HG03575 (cell line): ENCODE data around the gene LIN52.

Source experiments
- ATAC-seq: cut with Tn5 transposase; IDR thresholded peaks from one replicate; pipeline ENCODE4 v1.9.1; 2021; ENCODE audit not compliant: unreplicated experiment, insufficient number of reproducible peaks, low FRiP score; ENCODE audit errors: extremely low read depth

LIN52 gene

GRCh38 chr14:74161526-74162158 is 76.9 kb downstream of the LIN52 start:
- ATAC-seq, result no peak

GRCh38 chr14:74169906-74170305 is 85.2 kb downstream of the LIN52 start:
- ATAC-seq, result no peak

DNA sequence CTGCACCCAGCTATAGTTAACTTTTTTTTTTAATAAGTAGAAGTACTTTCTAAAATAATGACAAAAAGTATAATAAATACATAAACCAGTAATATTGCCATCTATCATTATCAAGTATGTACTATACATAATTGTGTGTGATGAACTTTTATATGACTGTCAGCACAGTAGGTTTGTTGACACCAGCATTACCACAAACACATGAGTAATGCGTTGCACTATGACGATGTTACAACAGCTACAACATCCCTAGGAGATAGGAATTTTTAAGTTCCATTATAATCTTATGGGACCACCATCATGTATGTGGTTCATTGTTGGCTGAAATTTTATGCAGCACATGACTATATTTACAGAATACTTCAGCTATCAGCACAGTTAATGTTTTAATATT is 91.6 kb downstream of the LIN52 start:
- ATAC-seq, result no peak

GRCh38 chr14:74179856-74180255 is 95.1 kb downstream of the LIN52 start:
- ATAC-seq, result no peak

DNA sequence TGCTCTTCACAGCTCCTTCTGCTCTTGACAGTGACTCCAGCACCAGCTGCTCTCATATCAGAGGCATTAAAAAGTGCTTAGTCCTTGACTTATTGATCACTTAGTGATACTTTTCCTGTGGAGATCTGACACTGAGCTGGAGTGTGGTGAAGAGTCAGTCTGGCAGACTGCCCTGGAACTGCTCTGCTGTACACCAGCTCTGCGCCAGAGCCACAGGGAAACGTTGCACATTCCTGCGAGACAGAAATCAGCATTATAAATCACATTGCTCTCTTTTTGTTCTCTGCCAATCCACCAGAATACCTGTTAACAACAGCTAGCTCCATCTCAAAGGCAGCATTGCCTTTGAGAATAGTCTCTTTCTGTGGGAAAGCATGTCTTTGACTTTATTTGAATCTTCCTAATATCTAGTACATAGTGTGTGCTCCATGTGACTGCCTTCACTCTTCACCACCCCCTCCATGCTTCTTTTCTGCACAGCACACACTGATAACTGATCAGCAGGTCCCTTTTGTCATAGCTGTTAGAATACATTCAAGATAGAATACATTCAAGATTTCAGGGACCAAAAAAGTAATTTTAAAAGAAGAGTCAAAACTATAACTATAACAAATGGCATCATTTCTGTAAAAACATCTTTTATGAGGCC is 106.3 kb downstream of the LIN52 start:
- no peak for ATAC-seq

- ATAC-seq, result no peak
Measured at GRCh38 chr14:74194506-74195274, 109.9 kb downstream of the LIN52 start.

DNA sequence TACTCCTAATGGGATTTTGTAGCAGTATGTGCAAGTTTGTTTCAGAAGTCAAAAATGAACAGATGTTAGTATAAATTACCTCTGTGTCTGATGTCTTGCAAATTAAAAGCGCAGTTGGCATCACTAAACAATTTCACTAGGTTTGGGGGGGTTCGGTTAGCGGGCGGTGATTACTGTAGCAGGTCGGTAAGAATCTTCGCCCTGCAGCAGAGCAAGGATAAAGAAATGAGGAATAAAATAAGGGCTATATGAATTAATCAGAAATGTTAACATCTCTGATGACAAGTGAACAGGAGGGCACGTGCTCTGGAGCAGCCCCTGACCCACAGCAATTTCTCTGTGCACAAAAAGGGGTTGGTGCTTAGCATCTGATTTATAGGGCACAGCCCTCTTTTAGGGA is 110.9 kb downstream of the LIN52 start:
- ATAC-seq, result no peak

GRCh38 chr14:74198441-74199234 is 113.9 kb downstream of the LIN52 start:
- no peak for ATAC-seq

DNA sequence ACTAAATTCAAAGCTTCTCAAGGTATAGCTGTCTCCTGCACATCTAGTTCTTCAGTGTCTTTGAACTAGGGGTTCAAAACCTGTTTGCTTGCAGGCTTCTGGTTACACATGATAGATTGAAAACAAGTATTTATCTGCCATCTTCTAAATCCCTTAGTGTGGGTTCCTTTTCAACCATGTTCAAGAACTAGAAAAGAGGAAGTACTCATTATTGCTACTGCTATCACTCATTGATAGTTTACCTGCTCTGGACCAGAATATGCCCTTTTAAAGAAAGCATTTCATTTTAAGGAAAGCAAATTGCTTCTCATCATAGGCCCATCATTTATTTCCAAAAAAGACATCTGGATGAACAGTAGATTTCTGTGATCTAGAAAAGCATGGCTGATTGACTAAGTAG is 117.4 kb downstream of the LIN52 start:
- ATAC-seq, result no peak

DNA sequence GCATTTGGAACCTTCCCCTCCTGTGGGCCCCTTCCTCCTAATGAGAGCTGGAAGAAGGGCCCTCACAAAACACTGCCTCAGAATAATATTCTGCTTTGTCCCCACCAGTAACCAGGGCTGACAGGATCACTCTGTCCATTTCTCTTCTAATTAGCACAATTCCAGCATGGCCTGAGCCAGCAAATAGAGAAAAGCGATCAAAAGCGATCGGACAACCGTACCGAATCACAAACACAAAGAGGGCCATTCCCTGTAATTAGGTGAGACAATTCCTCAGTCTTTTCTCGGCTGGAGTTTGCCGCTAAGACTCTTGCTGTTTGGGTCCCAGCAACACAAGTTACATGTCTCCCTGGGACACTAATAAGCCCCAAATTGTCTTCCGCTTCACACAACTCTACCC is 118.9 kb downstream of the LIN52 start:
- no peak for ATAC-seq

DNA sequence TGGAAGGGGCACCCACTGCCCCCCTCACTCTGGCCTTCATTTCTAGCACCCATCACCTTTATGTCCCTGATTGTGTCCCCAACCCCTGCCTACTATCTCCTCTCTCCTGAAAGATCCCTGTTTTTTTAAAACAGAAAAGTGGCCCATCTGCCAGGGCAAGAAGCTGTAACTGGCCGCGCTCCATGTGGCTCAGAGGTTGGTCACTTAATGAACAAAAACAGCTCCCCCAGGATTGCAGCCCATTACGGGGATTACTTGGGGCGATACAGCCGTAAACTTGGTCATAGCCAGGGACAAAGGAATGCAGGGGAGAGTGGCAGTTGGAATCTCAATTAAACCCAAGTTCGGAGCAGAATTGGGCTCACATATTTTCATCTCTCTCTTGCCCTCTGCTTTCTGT is 119.7 kb downstream of the LIN52 start:
- ATAC-seq, result no peak

GRCh38 chr14:74205882-74206281 is 121.1 kb downstream of the LIN52 start:
- no peak for ATAC-seq

DNA sequence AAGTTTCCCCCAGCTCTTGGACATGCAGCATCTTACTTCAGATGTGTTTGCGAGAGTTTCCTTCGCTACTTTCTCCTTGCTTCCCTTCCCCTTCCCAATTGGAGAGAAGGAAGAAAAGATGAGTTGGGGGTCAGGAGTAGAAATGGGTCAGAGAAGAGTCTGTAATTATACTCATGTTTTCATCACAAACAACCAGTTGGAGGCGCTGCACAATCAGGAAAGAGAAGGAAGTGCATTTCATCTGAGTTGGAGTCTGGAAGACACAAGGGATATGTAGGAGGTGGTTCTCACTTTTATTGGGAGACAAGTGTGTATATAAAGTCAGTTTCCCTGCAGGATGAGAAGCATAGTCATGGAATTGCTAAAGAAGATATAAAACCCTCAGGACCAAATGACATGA is 123.2 kb downstream of the LIN52 start:
- no peak for ATAC-seq

- no peak for ATAC-seq
Measured at GRCh38 chr14:74208642-74209041, 123.9 kb downstream of the LIN52 start.

DNA sequence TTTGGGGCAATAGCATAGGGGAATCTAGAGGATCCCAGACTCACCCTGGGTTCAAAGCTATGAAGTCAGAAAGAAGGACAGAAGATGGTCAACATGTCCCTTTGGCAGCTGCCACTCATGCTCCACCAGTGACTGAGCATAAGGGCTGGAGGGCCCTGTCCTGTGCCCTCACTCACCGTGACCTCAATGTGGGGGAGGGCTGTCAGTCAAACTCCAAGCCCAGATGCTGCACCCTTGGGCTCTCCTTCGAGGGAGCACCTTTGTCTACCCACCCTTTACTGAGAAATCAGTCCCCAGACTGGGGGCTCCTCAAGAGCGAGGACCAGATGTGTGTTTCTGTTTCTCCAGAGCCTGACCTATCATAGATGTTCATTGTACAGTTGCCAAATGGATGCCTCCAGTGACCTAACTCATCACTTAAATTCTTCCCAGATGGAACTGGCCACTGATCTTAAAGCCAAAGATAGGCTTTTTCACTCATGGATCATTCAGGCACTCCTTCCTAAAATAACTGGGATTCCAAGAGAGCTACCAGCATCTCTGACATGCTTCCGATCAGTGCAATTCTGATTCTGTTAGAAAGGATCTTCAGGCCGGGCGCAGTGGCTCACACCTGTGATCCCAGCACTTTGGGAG is 127.3 kb downstream of the LIN52 start:
- ATAC-seq, result no peak

DNA sequence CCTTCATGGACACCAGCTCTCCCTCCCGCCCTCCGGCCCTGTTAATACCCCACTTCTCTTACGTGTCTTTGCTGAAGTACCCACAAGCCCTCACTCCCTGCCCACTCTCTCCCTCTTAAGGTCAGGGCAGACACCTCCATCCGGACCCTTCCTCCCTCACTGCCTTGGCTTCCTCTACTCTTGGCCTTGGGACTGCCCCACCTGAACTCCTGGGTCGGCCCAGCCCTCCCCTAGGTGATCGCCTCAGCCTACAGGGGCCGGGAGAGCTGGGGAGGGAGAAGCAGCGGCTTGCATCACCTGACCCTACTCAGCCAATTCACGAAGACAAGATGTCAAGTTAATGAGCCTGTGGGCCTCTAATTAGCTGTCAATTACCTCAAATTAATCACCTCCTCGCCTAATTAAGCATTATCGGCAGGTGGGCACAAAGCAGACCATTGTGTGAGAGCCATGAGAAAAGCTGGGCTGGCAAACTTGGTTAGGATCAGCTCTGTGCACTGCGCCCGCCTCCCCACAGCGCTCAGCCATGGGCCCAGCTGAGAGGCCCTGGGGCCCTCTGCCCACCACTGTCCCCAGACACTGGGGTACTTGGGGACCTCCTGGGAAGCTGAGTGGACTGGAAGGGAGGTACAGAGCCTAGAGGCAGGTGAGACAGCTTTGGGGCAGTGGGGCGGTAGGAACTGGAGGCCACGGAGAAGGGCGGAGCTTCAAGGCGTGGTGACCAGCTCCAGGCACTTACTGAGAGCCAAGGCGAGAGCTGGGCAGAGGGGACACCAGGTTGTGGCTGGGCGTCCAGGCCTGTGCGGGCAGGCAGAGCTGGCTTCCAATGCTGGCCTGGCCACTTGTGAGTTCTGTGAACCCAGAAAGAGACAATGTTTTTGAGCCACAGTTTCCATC is 129.4 kb downstream of the LIN52 start:
- ATAC-seq, result no peak

DNA sequence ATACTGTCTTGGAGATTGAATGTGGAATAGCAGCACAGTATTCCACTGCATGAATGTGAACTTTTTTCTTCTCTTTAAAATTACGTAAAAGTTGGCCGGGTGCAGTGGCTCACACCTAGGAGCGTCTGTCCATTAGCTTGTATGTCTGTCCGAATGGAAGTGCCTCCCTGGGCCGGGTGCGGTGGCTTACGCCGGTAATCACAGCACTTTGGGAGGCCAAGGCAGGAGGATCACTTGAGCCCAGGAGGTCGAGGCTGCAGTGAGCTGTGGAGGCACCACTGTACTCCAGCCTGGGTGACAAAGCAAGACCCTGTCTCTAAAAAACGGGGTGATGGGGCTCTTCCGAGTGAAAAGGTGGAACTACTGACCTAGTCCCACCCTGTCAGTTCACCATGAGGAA is 131.9 kb downstream of the LIN52 start:
- no peak for ATAC-seq
